GM19043 (cell line): ENCODE measurements around the gene KRTAP4-8.
"Not testable (repeated sequence)": the region's sequence is repeated elsewhere in the genome, so short reads cannot be mapped to it uniquely, and the experiment has no call there.

Source experiments
- ATAC-seq: cut with Tn5 transposase; IDR thresholded peaks from one replicate; pipeline ENCODE4 v1.9.1; 2021; ENCODE audit warnings: low read depth; ENCODE audit not compliant: unreplicated experiment

The KRTAP4-8 gene

GRCh38 chr17:41111151-41111885 is 13.4 kb upstream of the KRTAP4-8 start:
- no peak for ATAC-seq

- not testable (repeated sequence) for ATAC-seq
Measured at GRCh38 chr17:41108728-41109386, 10.9 kb upstream of the KRTAP4-8 start.

- no peak for ATAC-seq
Measured at GRCh38 chr17:41107941-41108450, 10.1 kb upstream of the KRTAP4-8 start.

- not testable (repeated sequence) for ATAC-seq
Measured at GRCh38 chr17:41105347-41105746, 7.4 kb upstream of the KRTAP4-8 start, which contains the start of gene KRTAP4-9. TSS of gene KRTAP4-9 (plus strand) at chr17:41105389. CDS start at chr17:41105389, 0 bp downstream.

- not testable (repeated sequence) for ATAC-seq
Measured at GRCh38 chr17:41104386-41105038, 6.6 kb upstream of the KRTAP4-8 start.

- no peak for ATAC-seq
Measured at GRCh38 chr17:41103896-41104295, 6.0 kb upstream of the KRTAP4-8 start.

GRCh38 chr17:41101586-41102259 is 3.8 kb upstream of the KRTAP4-8 start, which contains the start of gene KRTAP4-16:
TSS of gene KRTAP4-16 (minus strand) at chr17:41102209. CDS start at chr17:41102209, 0 bp downstream.
- ATAC-seq, result no peak

GRCh38 chr17:41099682-41100480 is 1.9 kb upstream of the KRTAP4-8 start:
- ATAC-seq, result not testable (repeated sequence)

- no peak for ATAC-seq
Measured at GRCh38 chr17:41098481-41098880, 539 bp upstream of the KRTAP4-8 start.

GRCh38 chr17:41096055-41096454 is 1.9 kb downstream of the KRTAP4-8 start:
- no peak for ATAC-seq

GRCh38 chr17:41088760-41089352 is 9.1 kb downstream of the KRTAP4-8 start:
- not testable (repeated sequence) for ATAC-seq

- ATAC-seq, result not testable (repeated sequence)
Measured at GRCh38 chr17:41084100-41084856, 13.7 kb downstream of the KRTAP4-8 start, which contains the start of gene KRTAP4-7. TSS of gene KRTAP4-7 (plus strand) at chr17:41084150. CDS start at chr17:41084207, 57 bp downstream.

- not testable (repeated sequence) for ATAC-seq
Measured at GRCh38 chr17:41083427-41083826, 14.5 kb downstream of the KRTAP4-8 start.

- no peak for ATAC-seq
Measured at GRCh38 chr17:41082626-41083025, 15.3 kb downstream of the KRTAP4-8 start.

GRCh38 chr17:41076788-41077187 is 21.2 kb downstream of the KRTAP4-8 start:
- no peak for ATAC-seq

- no peak for ATAC-seq
Measured at GRCh38 chr17:41073676-41074075, 24.3 kb downstream of the KRTAP4-8 start.

GRCh38 chr17:41071606-41072360 is 26.2 kb downstream of the KRTAP4-8 start:
- no peak for ATAC-seq

- ATAC-seq, result no peak
Measured at GRCh38 chr17:41069031-41069430, 28.9 kb downstream of the KRTAP4-8 start.
